ENCODE results near the gene TUBB1. TPM values are rescaled to one million over a fixed set of nuclear protein-coding genes. Genes with fewer than 3 reads are reported as not detected.

TUBB1 gene
- total RNA-seq, 4 donors from 2014 or later = 0.15 TPM; not detected in 3

DNA sequence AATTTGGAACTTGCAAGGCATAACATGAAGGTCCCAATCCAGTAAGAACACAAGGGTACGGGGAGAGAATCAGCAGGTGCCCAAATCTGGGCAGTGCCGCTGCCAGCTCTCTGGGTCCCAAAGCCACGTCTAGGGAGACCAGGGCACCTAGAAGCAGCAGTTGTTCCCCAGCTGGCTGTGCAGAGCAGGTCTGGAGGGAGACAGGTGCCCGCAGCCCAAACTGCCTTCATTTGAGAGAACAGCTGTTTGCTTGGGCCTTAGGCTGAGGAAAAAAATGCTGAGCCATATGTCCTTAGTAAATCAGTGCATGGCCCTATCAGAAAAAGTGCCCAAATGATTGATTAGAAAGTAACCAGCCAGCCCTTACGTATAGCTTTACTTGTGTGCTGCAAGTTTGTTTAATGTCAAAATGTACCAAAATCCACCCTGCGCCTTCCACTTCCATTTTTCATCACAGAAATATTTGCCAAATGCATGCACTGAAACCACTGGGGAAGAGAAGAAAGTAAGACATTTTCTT lies 32.5 kb downstream of the TUBB1 start:
- H3K9me3 ChIP-seq = no peaks in the 10 kb centered on the region
- H3K4me1 ChIP-seq = no peaks in the 10 kb centered on the region
- ATAC-seq = no peak
- H3K27ac ChIP-seq = no peak overlapping the region
- H3K4me3 ChIP-seq = no peak overlapping the region
- H3K27me3 ChIP-seq = peaks cover 24% of the 10 kb centered on the region
- no peaks in the 10 kb centered on the region for H3K36me3 ChIP-seq
- TF ChIP-seq, protein P1, sequence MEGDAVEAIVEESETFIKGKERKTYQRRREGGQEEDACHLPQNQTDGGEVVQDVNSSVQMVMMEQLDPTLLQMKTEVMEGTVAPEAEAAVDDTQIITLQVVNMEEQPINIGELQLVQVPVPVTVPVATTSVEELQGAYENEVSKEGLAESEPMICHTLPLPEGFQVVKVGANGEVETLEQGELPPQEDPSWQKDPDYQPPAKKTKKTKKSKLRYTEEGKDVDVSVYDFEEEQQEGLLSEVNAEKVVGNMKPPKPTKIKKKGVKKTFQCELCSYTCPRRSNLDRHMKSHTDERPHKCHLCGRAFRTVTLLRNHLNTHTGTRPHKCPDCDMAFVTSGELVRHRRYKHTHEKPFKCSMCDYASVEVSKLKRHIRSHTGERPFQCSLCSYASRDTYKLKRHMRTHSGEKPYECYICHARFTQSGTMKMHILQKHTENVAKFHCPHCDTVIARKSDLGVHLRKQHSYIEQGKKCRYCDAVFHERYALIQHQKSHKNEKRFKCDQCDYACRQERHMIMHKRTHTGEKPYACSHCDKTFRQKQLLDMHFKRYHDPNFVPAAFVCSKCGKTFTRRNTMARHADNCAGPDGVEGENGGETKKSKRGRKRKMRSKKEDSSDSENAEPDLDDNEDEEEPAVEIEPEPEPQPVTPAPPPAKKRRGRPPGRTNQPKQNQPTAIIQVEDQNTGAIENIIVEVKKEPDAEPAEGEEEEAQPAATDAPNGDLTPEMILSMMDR (IDR thresholded peaks at IDR 0.05) = no peak
- TF ChIP-seq EP300 (IDR thresholded peaks at IDR 0.05) (no peak), POLR2A (IDR thresholded peaks at IDR 0.05) (no peak), POLR2AphosphoS5 (IDR thresholded peaks at IDR 0.05) (no peak)
- WGBS, 2 donors (ENCODE audit: low coverage in 1 of 2) = 60 to 62% methylated on average over 2 to 3 of the region's 6 CpGs

DNA sequence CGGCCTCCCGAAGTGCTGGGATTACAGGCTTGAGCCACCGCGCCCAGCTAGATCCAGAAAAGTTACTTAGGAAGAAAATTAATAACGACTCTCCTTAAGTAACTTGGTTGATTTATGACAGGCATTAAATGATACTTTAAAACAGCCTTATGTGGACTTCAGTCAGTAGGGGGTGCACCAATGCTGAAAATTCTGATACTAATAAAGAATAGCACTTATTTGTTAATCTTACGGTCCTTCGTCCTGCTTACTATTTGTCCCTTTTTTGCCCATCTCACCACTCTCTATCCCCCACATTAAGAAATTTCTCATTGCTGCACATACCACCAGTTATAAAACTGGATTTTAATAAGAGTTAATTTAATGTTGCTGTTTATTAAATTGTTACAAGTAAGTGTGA lies 36.1 kb downstream of the TUBB1 start:
- H3K36me3 ChIP-seq = no peaks in the 10 kb centered on the region
- H3K4me3 ChIP-seq = no peak overlapping the region
- H3K27ac ChIP-seq = no peak overlapping the region
- no peak for TF ChIP-seq POLR2A (IDR thresholded peaks at IDR 0.05)
- TF ChIP-seq POLR2AphosphoS5 (IDR thresholded peaks at IDR 0.05) = no peak
- no peak for TF ChIP-seq EP300 (IDR thresholded peaks at IDR 0.05)
- TF ChIP-seq, protein P1 (IDR thresholded peaks at IDR 0.05) = peak in 2 of 4 experiments; percentile 22 to 32
- H3K9me3 ChIP-seq = no peaks in the 10 kb centered on the region
- H3K27me3 ChIP-seq = peaks cover 16% of the 10 kb centered on the region
- H3K4me1 ChIP-seq = no peaks in the 10 kb centered on the region
- no peak for ATAC-seq
- WGBS, 2 donors (ENCODE audit: low coverage in 1 of 2) = 21 to 43% methylated on average over 3 to 5 of the region's 7 CpGs

DNA sequence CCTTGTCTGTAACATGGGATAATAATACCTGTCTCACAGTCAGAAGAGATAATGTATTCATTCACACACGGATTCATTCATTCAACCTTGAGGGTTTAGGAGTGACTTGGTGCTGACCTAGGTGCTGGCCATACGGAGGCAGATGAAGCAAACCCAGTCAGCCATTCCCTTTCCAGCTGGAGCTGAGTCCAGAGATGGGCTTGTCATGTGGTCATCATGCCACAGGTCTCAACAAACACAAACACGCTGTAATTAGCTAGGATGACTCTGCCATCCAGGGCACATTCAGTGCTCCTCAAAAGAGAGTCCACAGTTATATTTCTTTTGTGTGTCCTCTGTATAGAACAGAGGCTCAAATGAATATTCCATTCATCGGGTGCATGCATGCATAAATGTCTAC lies 42.9 kb downstream of the TUBB1 start:
- Histone ChIP-seq H3K27me3 (no peaks in the 10 kb centered on the region), H3K36me3 (no peaks in the 10 kb centered on the region), H3K27ac (no peak overlapping the region), H3K4me3 (no peak overlapping the region), H3K9me3 (no peaks in the 10 kb centered on the region), H3K4me1 (peaks cover 0 to 13% (median 4%) of the 10 kb centered on the region in 3 donors)
- TF ChIP-seq POLR2AphosphoS5 (IDR thresholded peaks at IDR 0.05) (no peak), POLR2A (IDR thresholded peaks at IDR 0.05) (no peak), EP300 (IDR thresholded peaks at IDR 0.05) (no peak)
- TF ChIP-seq, protein P1 (IDR thresholded peaks at IDR 0.05) = no peak
- 45 to 67% methylated on average over 1 to 3 of the region's 4 CpGs for WGBS, 2 donors (ENCODE audit: low coverage in 1 of 2)
- no peak for ATAC-seq

DNA sequence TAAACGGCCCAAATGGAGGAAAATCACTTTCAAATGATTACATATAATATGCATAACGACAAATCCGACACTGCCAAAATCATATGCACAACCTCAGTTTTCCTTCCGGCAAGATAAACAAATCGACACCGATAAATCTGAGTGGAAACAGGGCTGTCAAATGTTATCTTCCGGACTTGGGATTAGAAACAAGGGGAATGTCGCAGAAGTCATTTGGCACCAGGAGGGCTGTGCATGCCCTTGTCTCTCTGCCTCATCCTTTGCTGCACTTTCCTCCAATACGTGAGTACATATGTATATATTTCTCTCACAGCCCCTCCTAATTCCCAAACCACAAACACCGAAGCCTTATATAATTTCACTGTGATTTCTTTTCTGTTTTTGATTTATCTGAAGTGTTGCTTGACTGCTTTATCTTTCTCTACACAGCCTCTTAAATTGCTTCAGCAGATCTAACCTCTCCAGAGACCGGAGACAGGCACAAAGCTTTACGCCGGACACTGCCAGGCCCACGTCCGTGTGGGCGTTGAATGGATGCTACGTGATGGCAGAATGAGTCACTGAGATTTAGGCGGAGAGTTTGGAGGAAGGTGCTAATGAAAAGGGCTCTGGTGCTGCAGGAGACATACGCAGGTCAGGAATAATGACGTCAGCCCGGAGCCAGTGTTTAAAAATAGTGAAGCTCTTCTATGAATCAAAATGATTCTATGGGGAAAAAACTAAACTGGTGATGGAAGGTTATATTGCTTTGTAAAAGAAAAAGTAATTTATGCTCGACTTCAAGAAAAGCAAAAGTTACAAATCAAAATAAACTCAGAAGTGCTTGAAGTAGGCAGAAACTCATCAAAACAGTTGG lies 44.4 kb downstream of the TUBB1 start:
- Histone ChIP-seq H3K4me1 (peaks cover 0 to 13% (median 4%) of the 10 kb centered on the region in 3 donors), H3K9me3 (no peaks in the 10 kb centered on the region), H3K4me3 (no peak overlapping the region), H3K36me3 (no peaks in the 10 kb centered on the region), H3K27ac (peak overlapping the region in 3 of 4 donors; percentile 29 to 66 (median 33)), H3K27me3 (no peaks in the 10 kb centered on the region)
- TF ChIP-seq, protein P1 (IDR thresholded peaks at IDR 0.05) = no peak
- peak; percentile 48 for TF ChIP-seq POLR2AphosphoS5 (IDR thresholded peaks at IDR 0.05)
- WGBS, 2 donors (ENCODE audit: low coverage in 1 of 2) = 24 to 29% methylated on average over 19 to 21 of the region's 22 CpGs
- peak; percentile 89 for ATAC-seq

Data from gastroesophageal sphincter (tissue), 4 donors.